ENCODE measurements around the gene GPR153.

DNA sequence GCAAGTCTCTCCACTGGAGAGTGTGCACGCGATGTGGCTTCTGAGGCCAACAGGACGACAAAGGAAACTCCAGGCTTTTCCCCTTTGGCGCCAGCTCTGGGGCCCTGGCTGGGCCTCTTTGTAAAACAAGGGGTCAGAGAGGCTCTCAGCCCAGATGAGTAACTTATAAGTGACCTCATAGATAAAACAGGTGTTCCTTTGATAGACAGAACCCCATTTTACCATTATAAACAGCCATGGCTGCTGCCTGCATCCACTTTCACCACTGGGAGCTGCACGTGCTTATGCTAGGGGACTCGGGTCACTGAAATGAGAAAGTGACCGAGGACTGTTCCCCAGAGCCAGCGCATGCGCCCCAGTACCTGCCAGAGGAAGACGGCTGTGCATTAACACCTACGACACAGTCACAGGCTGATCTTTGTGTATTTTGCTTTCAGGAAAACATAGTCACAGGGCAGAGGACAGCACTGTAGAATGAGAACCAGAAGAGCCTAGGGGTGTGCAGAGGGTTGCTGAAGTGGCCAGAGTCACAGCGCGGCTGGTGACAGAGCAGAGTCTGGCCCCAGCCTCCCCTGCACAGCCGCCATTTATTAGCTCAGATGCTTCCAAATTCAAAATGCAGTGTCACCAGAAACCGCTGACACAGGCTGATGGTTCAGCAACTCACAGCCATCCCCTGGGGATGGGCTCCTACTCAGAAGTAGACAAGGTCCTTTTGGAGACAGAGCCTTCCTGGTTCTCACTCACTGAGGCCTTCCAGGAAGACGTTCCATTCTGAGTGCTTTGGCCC lies 42.3 kb downstream of the GPR153 start:
- no peak for TF ChIP-seq CTCF (IDR thresholded peaks at IDR 0.05)
- TF ChIP-seq EZH2 (IDR thresholded peaks at IDR 0.05; ENCODE audit: borderline replicate concordance, insufficient read depth, low read depth, low read length, poor library complexity, severe bottlenecking): no peak
